SKM-1 (cell line): Measurements from ENCODE around the gene TFDP2.
"Not testable (repeated sequence)": the region's sequence is repeated elsewhere in the genome, so short reads cannot be mapped to it uniquely, and the experiment has no call there.

Experiments
- DNase-seq: peaks from one replicate; lab custom pipeline; 2025; ENCODE audit not compliant: unreplicated experiment; lab: John Stamatoyannopoulos, UW

Gene TFDP2

GRCh38 chr3:141930801-141931200, 218.5 kb downstream of the TFDP2 start:
- no peak for DNase-seq

- DNase-seq, result no peak
These were observed 219.9 kb downstream of the TFDP2 start for GRCh38 chr3:141929341-141929995.

DNA sequence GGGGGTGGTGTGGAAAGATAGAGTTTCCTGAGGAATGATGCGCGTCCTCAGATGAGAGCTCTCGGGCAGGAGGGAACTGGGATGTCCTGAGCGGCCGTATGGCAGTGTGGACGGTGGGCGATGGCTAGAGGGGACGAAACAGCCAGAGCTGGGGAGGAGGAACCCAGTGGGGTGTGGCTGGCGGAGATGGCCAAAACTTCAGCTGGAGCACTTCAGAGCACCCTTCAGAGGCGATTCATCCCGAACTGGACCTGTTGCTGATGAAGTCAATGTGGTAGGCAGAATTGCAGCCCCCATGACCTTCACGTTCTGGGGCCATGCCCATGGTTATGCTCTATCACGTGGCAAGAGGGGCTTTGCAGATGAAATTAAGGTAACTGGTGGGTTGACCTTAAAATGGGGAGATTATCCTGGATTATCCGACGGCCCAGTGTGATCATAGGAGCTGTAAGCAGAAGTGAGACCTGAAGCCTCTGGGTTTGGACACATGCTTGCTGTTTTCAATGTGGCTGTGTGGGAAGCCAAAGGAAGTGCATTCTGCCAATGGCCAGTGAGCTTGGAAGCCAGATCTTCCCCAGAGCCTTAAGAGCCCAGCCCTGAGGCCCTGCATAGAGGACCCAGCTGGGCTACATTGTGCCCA, 220.6 kb downstream of the TFDP2 start:
- DNase-seq, result no peak

- no peak for DNase-seq
These were observed 222.4 kb downstream of the TFDP2 start for GRCh38 chr3:141926929-141927328.

- DNase-seq, result not testable (repeated sequence)
These were observed 223.7 kb downstream of the TFDP2 start for GRCh38 chr3:141925677-141926076.

- no peak for DNase-seq
These were observed 228.0 kb downstream of the TFDP2 start for GRCh38 chr3:141921316-141921715.

DNA sequence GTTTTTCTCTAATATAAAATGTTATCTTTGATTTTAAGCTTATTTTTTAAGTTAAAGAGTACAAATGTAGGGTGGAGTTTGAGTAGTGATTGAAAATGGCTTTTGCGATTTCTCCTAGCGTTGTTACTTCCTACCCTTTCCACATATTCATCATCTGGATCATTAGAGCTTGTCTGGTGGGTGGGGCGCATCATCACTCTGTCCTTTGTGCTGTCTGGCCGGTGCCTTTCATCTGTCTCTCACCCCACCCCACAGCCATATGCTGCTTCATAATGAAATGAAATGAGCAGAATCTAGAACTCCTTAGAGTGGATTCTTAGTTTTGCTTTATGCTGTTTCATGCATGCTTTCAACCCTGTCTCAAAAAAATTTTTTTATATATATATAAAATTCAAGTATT, 228.6 kb downstream of the TFDP2 start:
- DNase-seq, result no peak

DNA sequence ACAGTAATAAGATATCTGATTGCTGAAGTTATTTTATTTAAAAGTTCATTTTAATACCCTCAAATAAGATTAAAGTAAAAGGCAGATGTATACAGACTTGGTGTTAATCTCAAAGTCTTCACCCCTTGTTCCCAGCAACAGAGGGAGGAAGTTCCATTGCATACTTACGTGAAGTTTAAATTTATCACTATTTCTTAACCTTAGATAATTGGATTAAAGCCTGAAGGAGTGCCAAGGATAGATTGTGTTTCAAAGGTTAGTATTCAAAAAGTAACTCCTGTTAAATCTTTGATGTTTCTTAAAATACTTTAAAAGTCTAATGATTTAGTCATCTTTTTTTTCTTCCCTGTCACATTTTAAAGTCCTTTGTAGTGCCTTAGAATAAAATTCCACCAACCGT, 233.6 kb downstream of the TFDP2 start:
- DNase-seq, result no peak

DNA sequence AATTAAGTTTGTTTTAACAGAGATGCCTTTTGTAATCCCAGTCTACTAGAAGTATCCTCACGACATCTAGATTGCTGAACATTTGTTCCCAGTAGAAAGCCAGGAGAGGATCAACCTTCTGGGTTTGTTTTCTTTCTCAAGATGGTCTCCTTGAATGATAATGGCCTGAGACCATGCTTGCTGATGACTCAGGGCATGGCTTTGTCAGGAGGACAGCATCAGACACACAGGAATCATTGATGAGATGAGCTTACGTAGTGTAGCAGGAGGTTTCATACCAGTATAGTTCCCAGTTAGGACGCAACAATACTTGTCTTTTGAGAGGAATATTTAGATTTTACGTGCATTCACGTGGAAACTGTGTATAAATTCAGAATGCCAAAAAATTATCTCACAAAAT, 234.3 kb downstream of the TFDP2 start:
- DNase-seq, result no peak

DNA sequence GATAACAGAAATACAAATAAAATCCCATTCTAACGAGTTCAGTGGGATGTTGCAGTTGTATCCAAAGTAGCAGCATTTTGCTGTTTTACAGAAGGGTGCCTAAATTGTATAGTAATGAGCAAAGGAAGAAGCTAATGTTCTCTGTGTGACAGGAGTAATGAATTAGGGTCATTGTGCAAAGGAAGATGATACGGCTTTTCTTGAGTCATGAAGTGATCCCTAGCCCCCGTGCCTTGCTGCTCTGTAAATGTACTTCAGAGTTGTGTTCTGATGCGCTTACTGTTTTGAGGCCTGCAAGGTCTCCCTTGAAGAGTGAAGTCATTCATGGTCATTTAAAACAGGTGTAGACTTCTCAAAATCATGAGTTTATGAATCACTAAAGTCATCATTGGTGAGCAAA, 235.0 kb downstream of the TFDP2 start:
- DNase-seq, result no peak

GRCh38 chr3:141913150-141913811, 236.1 kb downstream of the TFDP2 start:
- peak; percentile 17 for DNase-seq

DNA sequence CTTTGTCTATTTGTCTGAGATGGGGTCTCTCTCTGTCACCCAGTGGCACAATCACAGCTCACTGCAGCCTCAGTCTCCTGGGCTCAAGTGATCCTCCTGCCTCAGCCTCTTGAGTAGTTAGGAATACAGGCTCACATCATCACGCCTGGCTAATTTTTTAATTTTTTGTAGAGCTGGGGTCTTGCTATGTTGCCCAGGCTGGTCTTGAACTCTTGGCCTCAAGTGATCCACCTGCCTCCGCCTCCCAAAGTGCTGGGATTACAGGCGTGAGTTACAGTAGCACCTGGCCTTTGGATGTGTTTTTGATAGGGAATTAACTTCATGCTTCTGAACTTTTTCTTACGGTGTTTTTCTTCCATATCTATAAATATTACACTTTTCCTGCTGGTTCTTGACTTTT, 239.4 kb downstream of the TFDP2 start:
- DNase-seq, result not testable (repeated sequence)

- DNase-seq, result no peak
These were observed 239.9 kb downstream of the TFDP2 start for GRCh38 chr3:141909408-141909807.

DNA sequence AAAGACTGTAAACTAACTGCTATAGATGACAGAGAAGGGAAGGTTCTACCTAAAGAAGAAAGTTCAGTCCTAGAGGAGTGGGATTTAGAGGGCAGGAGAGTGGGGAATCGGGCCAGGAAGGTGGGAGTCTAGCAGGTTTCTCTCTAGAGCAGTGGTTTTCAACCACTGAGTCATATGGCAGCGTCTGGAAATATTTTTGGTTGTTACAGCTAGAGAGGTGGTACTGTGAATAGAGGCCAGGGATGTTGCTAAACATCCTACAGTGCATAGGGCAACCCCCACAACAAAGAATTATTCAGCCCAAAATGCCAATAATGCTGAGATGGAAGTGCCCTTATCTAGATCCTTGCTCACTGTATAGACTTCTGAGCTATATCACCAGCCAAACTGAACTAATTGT, 244.2 kb downstream of the TFDP2 start:
- no peak for DNase-seq

- DNase-seq, result no peak
These were observed 245.1 kb downstream of the TFDP2 start for GRCh38 chr3:141904203-141904602.

GRCh38 chr3:141901914-141902313, 247.4 kb downstream of the TFDP2 start:
- DNase-seq, result no peak

DNA sequence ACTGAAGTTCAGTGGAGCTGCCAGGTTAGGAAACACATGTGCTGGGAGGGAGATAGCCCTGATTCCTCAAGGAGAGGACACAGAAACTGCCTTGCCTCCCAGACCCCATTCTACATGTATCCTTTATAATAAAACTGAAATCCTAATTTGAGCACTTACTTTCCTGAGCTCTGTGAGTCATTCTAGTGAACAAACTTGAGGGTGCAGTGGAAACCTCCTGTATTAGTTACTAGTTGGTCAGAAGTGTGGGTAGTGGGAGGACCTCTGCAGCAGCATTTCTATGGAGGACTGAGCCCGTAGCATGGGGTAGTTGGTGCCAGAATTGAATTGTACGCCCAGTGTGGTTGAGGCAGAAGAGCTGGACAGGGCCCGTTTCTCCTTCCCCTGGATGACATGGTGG, 249.0 kb downstream of the TFDP2 start:
- no peak for DNase-seq

DNA sequence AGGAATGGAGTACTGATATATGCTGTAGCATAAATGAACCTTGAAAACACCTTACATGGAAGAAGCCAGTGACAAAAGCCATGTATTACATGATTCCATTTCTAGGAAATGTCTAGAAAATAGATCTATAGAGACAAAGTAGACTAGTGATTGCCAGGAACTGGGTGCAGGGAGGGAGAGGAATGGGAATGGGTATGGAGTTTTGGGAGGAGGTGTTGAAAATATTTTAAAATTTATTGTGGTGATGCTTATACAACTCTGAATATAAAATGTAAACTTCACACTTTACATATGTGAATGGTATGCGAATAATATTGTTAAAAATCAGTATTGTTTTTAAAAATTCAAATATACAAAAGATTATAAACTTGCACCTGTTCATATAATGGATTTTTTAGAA, 250.4 kb downstream of the TFDP2 start:
- DNase-seq, result no peak

GRCh38 chr3:141895731-141896130, 253.6 kb downstream of the TFDP2 start:
- DNase-seq, result no peak

GRCh38 chr3:141894524-141895176, 254.7 kb downstream of the TFDP2 start:
- DNase-seq, result no peak
